HepG2 (cell line): ENCODE data around the gene NOL4L. TPM values are rescaled to one million over a fixed set of nuclear protein-coding genes. Genes with fewer than 3 reads are reported as not detected.
A peak's percentile ranks its signal among the peaks of the same experiment; 100 is the strongest.

ENCODE experiments used
- AGO2 ChIP-seq: fragments of 200-400 bp; formaldehyde crosslinking; optimal IDR thresholded peaks from 2 replicates; pipeline ENCODE3; 2017; ENCODE audit warnings: mild to moderate bottlenecking, low read depth, low read length, moderate library complexity
- BCL6 ChIP-seq: IDR thresholded peaks from 2 replicates; pipeline ENCODE4 v1.6.1; 2016; ENCODE audit warnings: missing genetic modification reagents, missing compliant biosample characterization
- GABPB1 ChIP-seq: IDR thresholded peaks from 2 replicates; pipeline ENCODE4 v1.6.1; 2016; ENCODE audit warnings: mild to moderate bottlenecking, missing genetic modification reagents, moderate library complexity, missing compliant biosample characterization
- HDAC6 ChIP-seq: fragments of 200-600 bp; sonication (generic); IDR thresholded peaks from 2 replicates; pipeline ENCODE4 v1.7.0; 2017; ENCODE audit warnings: mild to moderate bottlenecking, antibody characterized with exemption, low read length, low read depth
- HIVEP1 ChIP-seq: sonication (generic); formaldehyde crosslinking; IDR thresholded peaks from 2 replicates; pipeline ENCODE4 v1.4.0; 2020; ENCODE audit warnings: mild to moderate bottlenecking, missing genetic modification reagents
- HNRNPLL ChIP-seq: fragments of 200-400 bp; formaldehyde crosslinking; IDR thresholded peaks from 2 replicates; pipeline ENCODE4 v1.6.1; 2017; ENCODE audit warnings: mild to moderate bottlenecking, low read depth, low read length; ENCODE audit not compliant: poor library complexity, severe bottlenecking
- IKZF1 ChIP-seq: fragments of 450-650 bp; IDR thresholded peaks from 2 replicates; pipeline ENCODE4 v1.7.1; 2016
- KDM6A ChIP-seq: IDR thresholded peaks from 2 replicates; pipeline ENCODE4 v1.6.1; 2016; ENCODE audit warnings: low read depth
- NKX3-1 ChIP-seq: sonication (generic); formaldehyde crosslinking; IDR thresholded peaks from 2 replicates; pipeline ENCODE4 v1.5.0; 2020; ENCODE audit warnings: missing genetic modification reagents
- NR2F6 ChIP-seq, 2 experiments: IDR thresholded peaks; 2 replicates each; pipeline ENCODE4 v1.6.1; 2016; ENCODE audit warnings: antibody characterized with exemption in 1 of 2, mild to moderate bottlenecking in 1 of 2
- PATZ1 ChIP-seq: sonication (generic); formaldehyde crosslinking; IDR thresholded peaks from 2 replicates; pipeline ENCODE4 v1.4.0; 2020; ENCODE audit warnings: missing genetic modification reagents
- RBM22 ChIP-seq: fragments of 200-400 bp; formaldehyde crosslinking; optimal IDR thresholded peaks from 2 replicates; pipeline ENCODE3; 2017; ENCODE audit warnings: mild to moderate bottlenecking, low read length, moderate library complexity
- RBM39 ChIP-seq: fragments of 200-400 bp; formaldehyde crosslinking; IDR thresholded peaks from one replicate; pipeline ENCODE4 v1.6.1; 2018; ENCODE audit warnings: antibody characterized with exemption, mild to moderate bottlenecking, low read depth, low read length; ENCODE audit not compliant: poor library complexity, severe bottlenecking
- ZBTB7A ChIP-seq: sonication (generic); formaldehyde crosslinking; IDR thresholded peaks from 2 replicates; pipeline ENCODE4 v1.8.0; 2022; ENCODE audit warnings: mild to moderate bottlenecking, missing genetic modification reagents
- ZFP36L1 ChIP-seq: sonication (generic); formaldehyde crosslinking; IDR thresholded peaks from 2 replicates; pipeline ENCODE4 v1.8.0; 2022; ENCODE audit warnings: mild to moderate bottlenecking, missing genetic modification reagents, moderate library complexity
- ZNF547 ChIP-seq: sonication (generic); formaldehyde crosslinking; IDR thresholded peaks from 2 replicates; pipeline ENCODE4 v1.5.1; 2020; ENCODE audit warnings: mild to moderate bottlenecking, missing genetic modification reagents
- ZNF788 ChIP-seq: sonication (generic); formaldehyde crosslinking; IDR thresholded peaks from 2 replicates; pipeline ENCODE4 v1.5.0; 2020; ENCODE audit warnings: mild to moderate bottlenecking, missing genetic modification reagents, borderline replicate concordance
- polyA plus RNA-seq, 8 experiments: library from polyadenylated mRNA; depleted of rRNA in 3 of 8; stranded (reverse) in 7 of 8; unstranded in 1 of 8; fragments of >200 nt; fragmentation: Illumina TruSeq in 4 of 8; extraction: Trizol in 4 of 8; gene quantifications; 2 replicates each; pipeline versions ENCODE4 v1.2.1 to v1.2.3, GENCODE V29; 2011 to 2016; ENCODE audit warnings: low read depth in 4 of 8, missing spikeins in 1 of 8, mixed read lengths in 1 of 8; ENCODE audit not compliant: insufficient read depth in 1 of 8
- total RNA-seq, 5 experiments: library from RNA; depleted of rRNA; stranded (reverse); fragments of >200 nt; fragmentation: Illumina TruSeq; extraction: Trizol; gene quantifications; 2 replicates each; pipeline ENCODE4 v1.2.3, GENCODE V29; 2016; ENCODE audit warnings: low read depth in 1 of 5
- TF ChIP-seq, protein P1 (sequence below): sonication (generic); formaldehyde crosslinking; IDR thresholded peaks from 2 replicates; pipeline ENCODE4 v1.5.0; 2020; ENCODE audit warnings: mild to moderate bottlenecking, missing genetic modification reagents, moderate library complexity
- TF ChIP-seq, protein P2 (sequence below): sonication (generic); formaldehyde crosslinking; IDR thresholded peaks from 2 replicates; pipeline ENCODE4 v1.8.1; 2022; ENCODE audit warnings: low read depth, mild to moderate bottlenecking, missing genetic modification reagents
- TF ChIP-seq, protein P3 (sequence below): sonication (generic); formaldehyde crosslinking; IDR thresholded peaks from 2 replicates; pipeline ENCODE4 v1.9.0; 2022; ENCODE audit warnings: missing genetic modification reagents, mild to moderate bottlenecking, borderline replicate concordance

The NOL4L gene
- total and polyA plus RNA-seq, 2 of the 13 experiments (the other 11 are each of a cell fraction or from before 2014, with no cell fraction given), result 16.6 to 35.4 TPM

DNA sequence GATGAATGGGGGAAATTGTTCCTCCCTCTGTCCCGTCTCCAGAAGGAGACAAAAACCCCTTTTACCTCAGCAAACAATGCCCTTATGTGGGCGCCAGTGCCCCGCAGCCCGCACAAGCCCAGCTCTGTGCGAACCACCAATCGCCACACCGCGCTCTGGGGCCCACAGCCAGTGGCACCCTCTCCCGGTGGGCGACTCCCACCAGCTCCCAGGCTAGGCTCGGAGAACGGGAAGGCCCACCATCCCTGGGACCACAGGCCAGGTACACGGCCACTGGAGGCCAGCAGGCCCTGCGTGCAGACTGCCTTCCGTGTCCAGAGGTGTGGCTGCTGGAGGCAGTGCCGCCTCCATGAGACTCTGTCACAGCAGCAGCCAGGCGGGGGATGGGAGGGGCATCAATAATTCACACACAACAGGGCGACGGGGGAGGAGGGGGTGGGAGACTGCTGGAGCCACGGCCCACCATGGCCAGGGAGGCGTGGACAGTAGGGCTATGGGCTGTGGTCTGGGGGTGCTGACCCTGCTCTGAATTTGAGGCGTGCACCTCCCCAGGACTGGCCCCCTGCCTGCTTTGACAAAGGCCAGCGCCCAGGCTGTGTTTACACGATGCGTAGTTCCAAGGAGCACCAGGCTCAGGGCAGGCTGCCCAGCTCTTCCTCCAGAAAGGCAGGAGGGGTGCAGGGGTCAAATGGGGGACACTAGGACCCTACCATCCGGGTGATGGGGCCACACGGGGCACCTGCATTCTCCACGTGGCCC, 121.3 kb downstream of the NOL4L start (continued):
- TF ChIP-seq ZFP36L1 (CRISPR knock-in tag) (no peak), PATZ1 (CRISPR knock-in tag) (0 out of 2 replicates have a peak, but pooled peaks have one; percentile 8), RBM39 (peak; percentile 55), ZNF788 (CRISPR knock-in tag) (0 out of 2 replicates have a peak, but pooled peaks have one; percentile 36), HDAC6 (no peak), IKZF1 (no peak), NR2F6 (IDR thresholded peaks at IDR 0.05) (peak; percentile 12; the same call in 1 of the 2 replicates), NR2F6 (CRISPR knock-in tag; IDR thresholded peaks at IDR 0.05) (0 out of 2 replicates have a peak, but pooled peaks have one; percentile 22), NKX3-1 (CRISPR knock-in tag) (no peak), ZNF547 (no peak), ZBTB7A (CRISPR knock-in tag) (0 out of 2 replicates have a peak, but pooled peaks have one; percentile 34), AGO2 (peak; percentile 91), HNRNPLL (peak; percentile 15), BCL6 (CRISPR knock-in tag) (no peak), KDM6A (CRISPR knock-in tag) (no peak), GABPB1 (0 out of 2 replicates have a peak, but pooled peaks have one; percentile 6), RBM22 (peak; percentile 77), HIVEP1 (CRISPR knock-in tag) (no peak)
- TF ChIP-seq, protein P1, sequence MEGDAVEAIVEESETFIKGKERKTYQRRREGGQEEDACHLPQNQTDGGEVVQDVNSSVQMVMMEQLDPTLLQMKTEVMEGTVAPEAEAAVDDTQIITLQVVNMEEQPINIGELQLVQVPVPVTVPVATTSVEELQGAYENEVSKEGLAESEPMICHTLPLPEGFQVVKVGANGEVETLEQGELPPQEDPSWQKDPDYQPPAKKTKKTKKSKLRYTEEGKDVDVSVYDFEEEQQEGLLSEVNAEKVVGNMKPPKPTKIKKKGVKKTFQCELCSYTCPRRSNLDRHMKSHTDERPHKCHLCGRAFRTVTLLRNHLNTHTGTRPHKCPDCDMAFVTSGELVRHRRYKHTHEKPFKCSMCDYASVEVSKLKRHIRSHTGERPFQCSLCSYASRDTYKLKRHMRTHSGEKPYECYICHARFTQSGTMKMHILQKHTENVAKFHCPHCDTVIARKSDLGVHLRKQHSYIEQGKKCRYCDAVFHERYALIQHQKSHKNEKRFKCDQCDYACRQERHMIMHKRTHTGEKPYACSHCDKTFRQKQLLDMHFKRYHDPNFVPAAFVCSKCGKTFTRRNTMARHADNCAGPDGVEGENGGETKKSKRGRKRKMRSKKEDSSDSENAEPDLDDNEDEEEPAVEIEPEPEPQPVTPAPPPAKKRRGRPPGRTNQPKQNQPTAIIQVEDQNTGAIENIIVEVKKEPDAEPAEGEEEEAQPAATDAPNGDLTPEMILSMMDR, result no peak
- TF ChIP-seq, protein P2, sequence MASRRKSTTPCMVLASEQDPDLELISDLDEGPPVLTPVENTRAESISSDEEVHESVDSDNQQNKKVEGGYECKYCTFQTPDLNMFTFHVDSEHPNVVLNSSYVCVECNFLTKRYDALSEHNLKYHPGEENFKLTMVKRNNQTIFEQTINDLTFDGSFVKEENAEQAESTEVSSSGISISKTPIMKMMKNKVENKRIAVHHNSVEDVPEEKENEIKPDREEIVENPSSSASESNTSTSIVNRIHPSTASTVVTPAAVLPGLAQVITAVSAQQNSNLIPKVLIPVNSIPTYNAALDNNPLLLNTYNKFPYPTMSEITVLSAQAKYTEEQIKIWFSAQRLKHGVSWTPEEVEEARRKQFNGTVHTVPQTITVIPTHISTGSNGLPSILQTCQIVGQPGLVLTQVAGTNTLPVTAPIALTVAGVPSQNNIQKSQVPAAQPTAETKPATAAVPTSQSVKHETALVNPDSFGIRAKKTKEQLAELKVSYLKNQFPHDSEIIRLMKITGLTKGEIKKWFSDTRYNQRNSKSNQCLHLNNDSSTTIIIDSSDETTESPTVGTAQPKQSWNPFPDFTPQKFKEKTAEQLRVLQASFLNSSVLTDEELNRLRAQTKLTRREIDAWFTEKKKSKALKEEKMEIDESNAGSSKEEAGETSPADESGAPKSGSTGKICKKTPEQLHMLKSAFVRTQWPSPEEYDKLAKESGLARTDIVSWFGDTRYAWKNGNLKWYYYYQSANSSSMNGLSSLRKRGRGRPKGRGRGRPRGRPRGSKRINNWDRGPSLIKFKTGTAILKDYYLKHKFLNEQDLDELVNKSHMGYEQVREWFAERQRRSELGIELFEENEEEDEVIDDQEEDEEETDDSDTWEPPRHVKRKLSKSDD (CRISPR knock-in tag), result peak; percentile 51; the same call in 1 of the 2 replicates
- TF ChIP-seq, protein P3, sequence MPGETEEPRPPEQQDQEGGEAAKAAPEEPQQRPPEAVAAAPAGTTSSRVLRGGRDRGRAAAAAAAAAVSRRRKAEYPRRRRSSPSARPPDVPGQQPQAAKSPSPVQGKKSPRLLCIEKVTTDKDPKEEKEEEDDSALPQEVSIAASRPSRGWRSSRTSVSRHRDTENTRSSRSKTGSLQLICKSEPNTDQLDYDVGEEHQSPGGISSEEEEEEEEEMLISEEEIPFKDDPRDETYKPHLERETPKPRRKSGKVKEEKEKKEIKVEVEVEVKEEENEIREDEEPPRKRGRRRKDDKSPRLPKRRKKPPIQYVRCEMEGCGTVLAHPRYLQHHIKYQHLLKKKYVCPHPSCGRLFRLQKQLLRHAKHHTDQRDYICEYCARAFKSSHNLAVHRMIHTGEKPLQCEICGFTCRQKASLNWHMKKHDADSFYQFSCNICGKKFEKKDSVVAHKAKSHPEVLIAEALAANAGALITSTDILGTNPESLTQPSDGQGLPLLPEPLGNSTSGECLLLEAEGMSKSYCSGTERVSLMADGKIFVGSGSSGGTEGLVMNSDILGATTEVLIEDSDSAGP, result 0 out of 2 replicates have a peak, but pooled peaks have one; percentile 12
